ENCODE data around the gene SDK1.

Gene SDK1

GRCh38 chr7:3327655-3328054, 26.6 kb downstream of the SDK1 start:
- no peak for DNase-seq (ENCODE audit: low read depth)
- TF ChIP-seq CTCF (conservative IDR thresholded peaks at IDR 0.05; ENCODE audit: low read depth, low read length): no peak
- H3K4me3 ChIP-seq (ENCODE audit: low read depth, low read length): no peak overlapping the region

- H3K4me3 ChIP-seq (ENCODE audit: low read depth, low read length): no peak overlapping the region
- DNase-seq (ENCODE audit: low read depth): no peak
- no peak for TF ChIP-seq CTCF (conservative IDR thresholded peaks at IDR 0.05; ENCODE audit: low read depth, low read length)
Observed at GRCh38 chr7:3332308-3332707, 31.3 kb downstream of the SDK1 start.

GRCh38 chr7:3333861-3334260, 32.8 kb downstream of the SDK1 start:
- no peak for DNase-seq (ENCODE audit: low read depth)
- no peak overlapping the region for H3K4me3 ChIP-seq (ENCODE audit: low read depth, low read length)
- no peak for TF ChIP-seq CTCF (conservative IDR thresholded peaks at IDR 0.05; ENCODE audit: low read depth, low read length)

- no peak for DNase-seq (ENCODE audit: low read depth)
- no peak for TF ChIP-seq CTCF (conservative IDR thresholded peaks at IDR 0.05; ENCODE audit: low read depth, low read length)
- H3K4me3 ChIP-seq (ENCODE audit: low read depth, low read length): no peak overlapping the region
Observed at GRCh38 chr7:3336042-3336665, 35.1 kb downstream of the SDK1 start.

- no peak overlapping the region for H3K4me3 ChIP-seq (ENCODE audit: low read depth, low read length)
- no peak for DNase-seq (ENCODE audit: low read depth)
- TF ChIP-seq CTCF (conservative IDR thresholded peaks at IDR 0.05; ENCODE audit: low read depth, low read length): no peak
Observed at GRCh38 chr7:3338161-3338560, 37.1 kb downstream of the SDK1 start.

GRCh38 chr7:3345699-3346481, 44.8 kb downstream of the SDK1 start:
- no peak overlapping the region for H3K4me3 ChIP-seq (ENCODE audit: low read depth, low read length)
- no peak for DNase-seq (ENCODE audit: low read depth)
- no peak for TF ChIP-seq CTCF (conservative IDR thresholded peaks at IDR 0.05; ENCODE audit: low read depth, low read length)

- DNase-seq (ENCODE audit: low read depth): no peak
- no peak overlapping the region for H3K4me3 ChIP-seq (ENCODE audit: low read depth, low read length)
- TF ChIP-seq CTCF (conservative IDR thresholded peaks at IDR 0.05; ENCODE audit: low read depth, low read length): no peak
Observed at GRCh38 chr7:3349126-3349525, 48.1 kb downstream of the SDK1 start.

Data from choroid plexus epithelial cell (primary cell).